A549 (cell line): ENCODE results near the gene SLC17A6. TPM values are rescaled to one million over a fixed set of nuclear protein-coding genes. Genes with fewer than 3 reads are reported as not detected.

Experiments
- ATAC-seq, 2 experiments: fragments of 200-7000 bp in 1 of 2; fragments of >200 bp in 1 of 2; cut with Nextera tagmentation in 1 of 2; cut with Tn5 transposase in 1 of 2; 3 replicates each; pipeline versions ENCODE4 v1.8.0 to v1.9.1; 2018 to 2020; ENCODE audit warnings: mild to moderate bottlenecking in 1 of 2, moderate library complexity in 1 of 2
- CTCF ChIA-PET: fragments of 300-600 bp; sonication (Branson Sonifier 250); formaldehyde crosslinking; extraction: SDS; loops from one replicate; lab custom pipeline; 2021; ENCODE audit warnings: antibody characterized with exemption, inconsistent platforms; lab: Yijun Ruan, JAX
- POLR2A ChIA-PET: fragments of 350-600 bp; formaldehyde crosslinking; extraction: SDS; loops from one replicate; lab custom pipeline; 2021; ENCODE audit warnings: antibody characterized with exemption, inconsistent platforms; lab: Yijun Ruan, JAX
- DNase-seq, 2 experiments: peaks; one replicate each; pipeline versions ENCODE4 v3.0.0 to v3.0.0-alpha.2; 2011 to 2016; ENCODE audit warnings: low read depth in 1 of 2, low spot score in 1 of 2
- FAIRE-seq: peaks from 2 replicates; lab custom pipeline; 2011; peaks lifted over from hg19 to GRCh38; lab: Jason Lieb, UNC
- H3K27ac ChIP-seq, 2 experiments: fragments of >200 bp; sonication (Bioruptor Twin); formaldehyde crosslinking; 3 replicates each; pipeline ENCODE4 v1.5.1; 2016 to 2017
- H3K4me1 ChIP-seq: fragments of >200 bp; sonication (Bioruptor Twin); formaldehyde crosslinking; 3 replicates; pipeline ENCODE4 v1.6.1; 2016
- H3K4me2 ChIP-seq: fragments of >200 bp; sonication (Bioruptor Twin); formaldehyde crosslinking; 3 replicates; pipeline ENCODE4 v1.6.1; 2016
- H3K4me3 ChIP-seq: fragments of >200 bp; sonication (Bioruptor Twin); formaldehyde crosslinking; 3 replicates; pipeline ENCODE4 v1.5.1; 2016
- H3K9me3 ChIP-seq: fragments of >200 bp; sonication (Bioruptor Twin); formaldehyde crosslinking; 3 replicates; pipeline ENCODE4 v1.6.1; 2016
- ATOH8 ChIP-seq: fragments of 250-450 bp; sonication (Bioruptor Pico); IDR thresholded peaks from 2 replicates; pipeline ENCODE4 v1.5.0; 2020; ENCODE audit warnings: low read depth, mild to moderate bottlenecking, moderate library complexity
- CBX2 ChIP-seq: fragments of 200-600 bp; sonication (generic); IDR thresholded peaks from 2 replicates; pipeline ENCODE4 v1.6.1; 2016; ENCODE audit warnings: low read depth, mild to moderate bottlenecking, borderline replicate concordance
- CHD2 ChIP-seq: fragments of 150-350 bp; IDR thresholded peaks from 2 replicates; pipeline ENCODE4 v1.6.1; 2014; ENCODE audit warnings: low read length; ENCODE audit not compliant: partially characterized antibody
- EHF ChIP-seq: fragments of 250-450 bp; sonication (Bioruptor Pico); IDR thresholded peaks from 2 replicates; pipeline ENCODE4 v1.5.0; 2020; ENCODE audit warnings: mild to moderate bottlenecking
- EHMT2 ChIP-seq: fragments of 200-600 bp; sonication (generic); IDR thresholded peaks from 2 replicates; pipeline ENCODE4 v1.6.1; 2016; ENCODE audit warnings: antibody characterized with exemption, low read depth, mild to moderate bottlenecking, moderate library complexity
- EP300 ChIP-seq, 2 experiments: fragments of >200 bp; sonication (Bioruptor Twin); formaldehyde crosslinking; IDR thresholded peaks; 2 replicates in 1 of 2; 3 replicates in 1 of 2; pipeline ENCODE4 v1.6.1; 2016 to 2017
- FOSL2 ChIP-seq, 2 experiments: fragments of 450-650 bp in 1 of 2; fragments of >200 bp in 1 of 2; sonication (Bioruptor Twin) in 1 of 2; formaldehyde crosslinking; IDR thresholded peaks; 2 replicates each; pipeline versions ENCODE4 v1.5.0 to v1.6.1; 2016 to 2020; ENCODE audit warnings: mild to moderate bottlenecking in 1 of 2, moderate library complexity in 1 of 2
- GATA3 ChIP-seq: IDR thresholded peaks from 2 replicates; pipeline ENCODE4 v1.6.1; 2012; ENCODE audit warnings: borderline replicate concordance
- HDAC2 ChIP-seq: fragments of 200-600 bp; sonication (generic); IDR thresholded peaks from 2 replicates; pipeline ENCODE4 v1.6.1; 2016
- HEYL ChIP-seq: fragments of 250-450 bp; sonication (Bioruptor Pico); IDR thresholded peaks from 2 replicates; pipeline ENCODE4 v1.8.0; 2021; ENCODE audit warnings: mild to moderate bottlenecking, moderate library complexity
- HMGXB4 ChIP-seq: fragments of 250-450 bp; sonication (Bioruptor Pico); IDR thresholded peaks from 2 replicates; pipeline ENCODE4 v1.5.0; 2021; ENCODE audit warnings: mild to moderate bottlenecking, moderate library complexity, borderline replicate concordance
- HOXA7 ChIP-seq: fragments of 250-450 bp; sonication (Bioruptor Pico); IDR thresholded peaks from 2 replicates; pipeline ENCODE4 v1.5.0; 2020; ENCODE audit warnings: mild to moderate bottlenecking, moderate library complexity
- HOXB5 ChIP-seq: fragments of 250-450 bp; sonication (Bioruptor Pico); IDR thresholded peaks from 2 replicates; pipeline ENCODE4 v1.5.0; 2020; ENCODE audit warnings: mild to moderate bottlenecking, moderate library complexity
- MAZ ChIP-seq: fragments of 150-350 bp; IDR thresholded peaks from 2 replicates; pipeline ENCODE4 v1.6.1; 2014; ENCODE audit warnings: antibody characterized with exemption, low read depth, low read length, borderline replicate concordance
- PBX3 ChIP-seq: IDR thresholded peaks from 2 replicates; pipeline ENCODE4 v1.6.1; 2012
- RARB ChIP-seq: fragments of 250-450 bp; sonication (Bioruptor Pico); IDR thresholded peaks from 2 replicates; pipeline ENCODE4 v1.8.0; 2021; ENCODE audit warnings: mild to moderate bottlenecking, moderate library complexity
- REST ChIP-seq: fragments of 200-600 bp; sonication (generic); IDR thresholded peaks from 2 replicates; pipeline ENCODE4 v1.6.1; 2016; ENCODE audit warnings: antibody characterized with exemption, mild to moderate bottlenecking, moderate library complexity
- TP53 ChIP-seq: fragments of 250-450 bp; sonication (Bioruptor Pico); IDR thresholded peaks from 2 replicates; pipeline ENCODE4 v1.5.0; 2021; ENCODE audit warnings: mild to moderate bottlenecking, moderate library complexity
- ZFP36 ChIP-seq: fragments of 450-650 bp; IDR thresholded peaks from 2 replicates; pipeline ENCODE4 v1.6.1; 2014; ENCODE audit warnings: borderline replicate concordance; ENCODE audit not compliant: partially characterized antibody
- ZNF302 ChIP-seq: fragments of 250-450 bp; sonication (Bioruptor Pico); IDR thresholded peaks from 2 replicates; pipeline ENCODE4 v1.9.0; 2021; ENCODE audit warnings: inconsistent platforms, mild to moderate bottlenecking, moderate library complexity
- WGBS: methylation state at CpG from one replicate; pipeline ENCODE4 v1.1.6; 2017; ENCODE audit errors: missing lambda C conversion rate; 5-methylcytosine and 5-hydroxymethylcytosine counted together
- polyA plus RNA-seq, 4 experiments: library from polyadenylated mRNA; depleted of rRNA in 3 of 4; stranded (reverse); fragments of >200 nt; fragmentation: RNase III in 1 of 4; extraction: RNeasy Plus Mini Kit Qiagen cat#74134 plus additional on column Dnase treatment in 1 of 4; gene quantifications; 2 replicates in 3 of 4; 3 replicates in 1 of 4; pipeline ENCODE4 v1.2.3, GENCODE V29; 2011 to 2017
- TF ChIP-seq, protein P1 (sequence below): fragments of >200 bp; sonication (Bioruptor Twin); formaldehyde crosslinking; IDR thresholded peaks from 3 replicates; pipeline ENCODE4 v1.5.1; 2016

SLC17A6 gene
- polyA plus RNA-seq, 2 of the 4 experiments (the other 2 are of a cell fraction), result not detected

- H3K9me3 ChIP-seq, result no peaks in the 10 kb centered on the region
- ATAC-seq (no peak), FAIRE-seq (no peak)
- TF ChIP-seq GATA3 (no peak), HDAC2 (no peak), MAZ (no peak), EP300 (IDR thresholded peaks at IDR 0.05) (no peak), EHMT2 (no peak), TP53 (CRISPR knock-in tag) (no peak), HMGXB4 (CRISPR knock-in tag) (no peak), REST (no peak), CBX2 (no peak), CHD2 (no peak), HOXA7 (CRISPR knock-in tag) (no peak), ZNF302 (no peak), FOSL2 (IDR thresholded peaks at IDR 0.05) (no peak), FOSL2 (CRISPR knock-in tag; IDR thresholded peaks at IDR 0.05) (no peak), ATOH8 (no peak)
- TF ChIP-seq, protein P1, sequence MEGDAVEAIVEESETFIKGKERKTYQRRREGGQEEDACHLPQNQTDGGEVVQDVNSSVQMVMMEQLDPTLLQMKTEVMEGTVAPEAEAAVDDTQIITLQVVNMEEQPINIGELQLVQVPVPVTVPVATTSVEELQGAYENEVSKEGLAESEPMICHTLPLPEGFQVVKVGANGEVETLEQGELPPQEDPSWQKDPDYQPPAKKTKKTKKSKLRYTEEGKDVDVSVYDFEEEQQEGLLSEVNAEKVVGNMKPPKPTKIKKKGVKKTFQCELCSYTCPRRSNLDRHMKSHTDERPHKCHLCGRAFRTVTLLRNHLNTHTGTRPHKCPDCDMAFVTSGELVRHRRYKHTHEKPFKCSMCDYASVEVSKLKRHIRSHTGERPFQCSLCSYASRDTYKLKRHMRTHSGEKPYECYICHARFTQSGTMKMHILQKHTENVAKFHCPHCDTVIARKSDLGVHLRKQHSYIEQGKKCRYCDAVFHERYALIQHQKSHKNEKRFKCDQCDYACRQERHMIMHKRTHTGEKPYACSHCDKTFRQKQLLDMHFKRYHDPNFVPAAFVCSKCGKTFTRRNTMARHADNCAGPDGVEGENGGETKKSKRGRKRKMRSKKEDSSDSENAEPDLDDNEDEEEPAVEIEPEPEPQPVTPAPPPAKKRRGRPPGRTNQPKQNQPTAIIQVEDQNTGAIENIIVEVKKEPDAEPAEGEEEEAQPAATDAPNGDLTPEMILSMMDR, result no peak
- TF ChIP-seq, all 56 proteins: peak for 0
- H3K4me3 ChIP-seq, result no peak overlapping the region
- POLR2A ChIA-PET, result no interaction called here
- CTCF ChIA-PET, result interaction anchor here (1.2 to 2.3 kb wide), 3 partner anchors 13 to 470 kb away, joined by 3 to 7 read pairs (median 3); partner anchors contain the start of gene ANO5
- H3K4me2 ChIP-seq, result no peak overlapping the region
- WGBS, result 55% methylated on average over 14 of the region's 15 CpGs
- H3K27ac ChIP-seq, result no peak overlapping the region
- no peak for DNase-seq
- H3K4me1 ChIP-seq, result no peaks in the 10 kb centered on the region
These were observed 20.5 kb upstream of the SLC17A6 start for GRCh38 chr11:22317656-22318055.

DNA sequence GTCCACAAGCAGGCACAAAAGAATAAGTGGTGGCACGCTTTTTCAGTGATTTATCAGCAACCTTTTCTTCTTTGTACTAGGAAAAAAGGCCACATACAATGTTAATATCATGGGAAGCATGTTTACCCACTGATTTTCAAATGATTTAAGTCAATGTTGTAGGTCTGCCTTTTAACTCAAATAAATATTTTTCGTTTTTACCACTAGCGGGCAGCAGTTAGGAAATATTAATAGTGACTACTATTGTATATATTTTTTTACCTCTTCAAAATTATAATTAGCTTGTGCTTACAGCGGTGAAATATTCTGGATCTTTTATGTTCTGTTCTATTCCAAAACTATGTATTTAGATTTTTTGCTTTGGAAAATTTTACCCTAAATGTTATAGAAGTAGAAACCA is 6.4 kb upstream of the SLC17A6 start:
- FAIRE-seq, result no peak
- TF ChIP-seq ZFP36 (no peak), EHF (no peak), PBX3 (no peak), HOXB5 (CRISPR knock-in tag) (no peak), RARB (CRISPR knock-in tag) (no peak), HEYL (no peak)
- TF ChIP-seq, protein P1, result peak; percentile 36
- TF ChIP-seq, all 56 proteins: peak for 1
- ChIA-PET POLR2A (no interaction called here), CTCF (interaction anchor here (0.8 to 1.1 kb wide), 2 partner anchors 445 to 456 kb away, joined by 3 to 7 read pairs; no protein-coding TSS in a partner anchor)
- no peak for DNase-seq
- Histone ChIP-seq H3K4me1 (no peaks in the 10 kb centered on the region), H3K4me2 (no peak overlapping the region), H3K9me3 (no peaks in the 10 kb centered on the region), H3K4me3 (no peak overlapping the region), H3K27ac (no peak overlapping the region)
- ATAC-seq, result no peak
- WGBS, result under 1% methylated on average over 4 of the region's 4 CpGs
